Stimulated activated CD8-positive, alpha-beta memory T cell treated with anti-CD3 and anti-CD28 coated beads, Interleukin-15, amount 100 ng/mL, for 4 hours (primary cell): ENCODE data around the gene STPG2.

ENCODE experiments used
- DNase-seq, 2 donors: peaks; one replicate each; pipeline ENCODE4 v3.0.0-alpha.2; 2020; ENCODE audit warnings: low read depth in 2 of 2

The STPG2 gene

DNA sequence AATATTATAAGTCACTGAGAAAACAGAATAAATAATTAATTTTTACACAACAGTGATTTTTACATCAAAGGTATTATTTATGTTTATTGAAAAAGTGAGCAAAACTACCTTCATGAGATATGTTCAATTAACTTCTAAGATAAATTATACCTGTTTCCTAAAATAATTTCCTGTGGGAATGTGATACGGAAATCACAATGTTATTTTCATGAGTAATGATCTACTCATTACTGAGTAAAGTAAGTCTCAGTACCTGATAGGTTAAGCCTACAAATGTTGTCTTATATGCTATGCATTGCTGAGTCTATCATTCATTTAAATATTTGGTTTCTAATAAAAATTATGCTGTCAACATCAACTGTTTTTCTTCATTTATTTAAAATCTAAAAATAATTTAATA lies 324.0 kb downstream of the STPG2 start:
- DNase-seq = no peak

DNA sequence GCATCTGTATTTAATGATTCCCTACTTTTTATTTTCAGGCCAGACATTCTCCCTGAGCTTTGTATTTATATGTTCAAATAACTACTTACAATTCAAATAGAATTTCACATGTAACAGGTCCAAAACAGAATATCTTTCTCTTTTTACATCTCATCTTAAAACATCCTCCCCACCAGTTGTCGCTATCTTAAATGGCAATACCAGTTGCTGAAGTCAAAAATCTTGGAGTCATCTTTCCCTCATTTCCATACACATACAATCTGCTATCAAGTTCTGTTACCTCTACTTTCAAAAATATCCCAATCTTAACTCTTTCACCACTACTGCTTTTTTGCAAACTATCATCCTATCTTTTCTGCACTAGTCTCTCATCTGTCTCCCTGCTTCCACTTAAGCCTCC lies 330.5 kb downstream of the STPG2 start:
- DNase-seq = no peak

DNA sequence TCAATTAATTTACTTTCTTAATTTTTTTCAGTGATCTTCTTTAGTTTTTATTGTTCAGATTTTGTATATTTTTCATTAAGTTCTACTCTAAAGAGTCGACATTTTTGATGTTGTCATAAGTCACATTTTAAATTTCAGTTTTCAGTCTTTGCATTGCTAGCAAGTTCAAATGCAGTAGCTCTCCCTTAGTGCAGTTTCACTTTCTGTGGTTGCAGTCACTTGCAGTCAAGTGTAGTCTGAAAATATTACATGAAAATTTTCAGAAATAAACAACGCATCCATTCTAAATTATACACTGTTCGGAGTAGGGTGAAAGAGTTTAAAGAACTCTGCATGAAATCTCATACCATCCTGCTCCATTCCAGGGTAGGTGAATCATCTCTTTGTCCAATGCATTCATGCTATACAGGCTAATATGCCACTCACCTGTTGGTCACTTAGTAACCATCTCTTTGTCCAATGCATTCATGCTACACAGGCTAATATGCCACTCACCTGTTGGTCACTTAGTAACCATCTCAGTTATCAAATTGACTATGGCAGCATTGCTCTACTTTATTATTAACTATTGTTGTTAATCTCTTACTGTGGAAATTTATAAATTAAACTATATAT lies 356.9 kb downstream of the STPG2 start:
- no peak for DNase-seq

GRCh38 chr4:97778174-97778573 lies 365.1 kb downstream of the STPG2 start:
- DNase-seq = no peak

DNA sequence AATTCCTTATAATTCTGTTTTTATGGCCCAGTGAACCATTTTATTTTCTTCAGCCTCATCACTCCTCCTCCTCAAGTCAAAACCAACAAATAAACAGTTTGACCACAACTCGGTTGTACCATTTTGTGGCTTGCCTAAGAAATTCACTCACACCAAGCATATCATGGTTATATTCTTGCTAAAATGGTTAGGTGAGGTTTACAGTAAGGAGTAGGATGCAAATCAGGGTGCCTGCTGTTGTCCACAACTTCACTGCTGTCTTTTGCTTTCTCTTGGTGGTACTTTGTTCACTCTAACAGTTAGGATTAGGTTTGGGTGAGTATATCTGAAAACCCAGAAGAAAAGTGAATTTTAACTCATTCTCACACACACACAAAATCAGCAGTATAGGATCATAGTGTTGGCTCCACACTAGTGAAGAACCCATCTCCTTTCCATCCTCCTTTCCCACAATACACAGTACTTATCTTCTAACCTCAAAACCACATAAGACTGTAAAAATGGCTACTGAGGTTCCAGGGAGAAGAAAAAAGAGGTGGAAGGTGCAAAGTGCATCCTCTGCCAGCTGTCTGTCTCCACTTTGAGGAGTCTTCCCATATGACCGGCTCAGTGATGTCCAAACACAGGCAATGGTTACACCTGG lies 368.8 kb downstream of the STPG2 start:
- no peak for DNase-seq

- DNase-seq = no peak
These were observed 373.1 kb downstream of the STPG2 start for GRCh38 chr4:97770222-97770621.

- DNase-seq = no peak
These were observed 381.2 kb downstream of the STPG2 start for GRCh38 chr4:97762115-97762512.

- DNase-seq = no peak
These were observed 381.7 kb downstream of the STPG2 start for GRCh38 chr4:97761445-97762114.

GRCh38 chr4:97759785-97760184 lies 383.5 kb downstream of the STPG2 start:
- no peak for DNase-seq

GRCh38 chr4:97752599-97752998 lies 390.7 kb downstream of the STPG2 start:
- no peak for DNase-seq

GRCh38 chr4:97747945-97748344 lies 395.3 kb downstream of the STPG2 start:
- DNase-seq = no peak

- DNase-seq = no peak
These were observed 422.3 kb downstream of the STPG2 start for GRCh38 chr4:97720869-97721432.

DNA sequence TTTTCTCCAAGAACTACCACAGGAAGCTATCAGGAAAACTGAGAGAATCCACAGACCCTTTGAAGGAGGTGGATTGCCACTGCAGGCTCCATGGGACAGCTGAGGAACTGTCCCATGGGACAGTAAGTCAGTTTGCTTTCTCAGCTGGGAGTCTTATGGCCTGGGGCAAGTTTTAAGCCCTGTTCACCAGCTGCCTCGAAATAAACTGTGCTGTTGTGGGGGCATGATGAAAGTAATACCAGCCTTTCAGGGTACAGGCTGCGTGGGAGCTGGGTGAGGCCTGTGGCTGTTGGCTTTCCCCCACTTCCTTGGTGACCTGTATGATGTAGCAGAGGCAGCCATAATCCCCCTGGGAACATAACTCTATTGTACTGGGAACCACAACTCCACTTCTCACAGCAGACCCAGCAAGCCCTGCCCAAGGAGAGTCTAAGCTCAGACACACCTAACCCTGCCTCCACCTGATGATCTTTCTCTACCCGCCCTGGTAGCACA lies 452.1 kb downstream of the STPG2 start:
- DNase-seq = no peak

DNA sequence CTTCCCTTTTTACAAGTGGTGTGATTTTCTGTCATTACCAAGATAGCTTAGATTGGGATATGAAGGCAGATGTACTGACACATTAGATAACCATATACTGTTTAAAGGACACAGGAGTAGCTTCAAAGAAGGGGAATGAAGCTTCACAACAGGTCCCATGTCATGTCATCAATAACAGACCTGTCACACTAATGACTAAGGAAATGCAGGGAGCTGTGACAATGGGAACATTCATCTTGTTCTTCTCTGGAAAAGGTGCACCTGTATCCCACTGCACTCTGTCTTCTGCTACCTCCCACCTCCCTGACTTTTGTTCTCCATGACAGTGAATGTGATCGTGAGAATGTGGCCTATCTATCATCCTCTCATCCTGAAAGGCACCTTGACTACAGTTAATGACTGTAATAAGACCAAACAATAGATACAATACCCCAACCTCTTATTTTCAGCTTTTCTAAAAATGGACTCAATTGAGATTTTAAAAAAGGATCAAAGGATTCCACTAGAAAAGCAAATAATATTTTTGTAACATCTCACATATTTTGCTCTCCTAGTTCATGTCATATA lies 472.5 kb downstream of the STPG2 start:
- no peak for DNase-seq

GRCh38 chr4:97665553-97665952 lies 477.7 kb downstream of the STPG2 start:
- no peak for DNase-seq

DNA sequence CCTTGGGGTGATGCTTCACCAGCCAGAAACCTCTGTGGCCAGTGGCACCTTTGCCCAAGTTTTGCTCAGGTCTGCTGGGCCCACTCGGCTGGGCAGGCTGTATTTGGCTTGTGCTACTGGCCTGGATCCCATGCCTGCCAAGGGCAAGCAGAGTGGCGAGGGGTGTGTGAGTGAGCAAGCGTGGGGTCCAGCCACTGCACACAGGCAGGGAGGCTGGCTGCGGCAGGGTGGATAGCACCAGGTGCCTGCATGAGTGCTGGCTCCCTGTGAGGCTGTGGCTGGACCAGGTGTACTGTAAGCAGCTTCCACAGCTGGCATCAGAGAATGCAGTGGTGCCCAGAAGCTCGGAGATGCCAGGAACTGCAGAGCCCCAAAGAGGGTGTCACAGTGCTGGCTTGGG lies 478.5 kb downstream of the STPG2 start:
- DNase-seq = no peak

DNA sequence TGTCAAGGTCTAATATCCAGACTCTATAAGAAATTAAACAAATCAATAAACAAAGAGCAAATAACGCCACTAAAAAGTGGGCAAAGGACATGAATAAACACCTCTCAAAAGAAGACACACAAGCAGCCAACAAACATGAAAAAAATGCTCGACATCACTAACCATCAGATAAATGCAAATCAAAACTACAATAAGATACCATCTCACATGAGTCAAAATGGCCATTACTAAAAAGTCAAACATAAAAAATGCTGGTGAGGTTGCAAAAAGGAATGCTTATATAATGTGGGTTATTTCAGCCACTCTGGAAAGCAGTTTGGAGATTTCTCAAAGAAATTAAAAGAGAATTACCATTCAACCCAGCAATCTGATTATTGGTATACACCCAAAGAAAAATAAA lies 481.1 kb downstream of the STPG2 start:
- no peak for DNase-seq

GRCh38 chr4:97656044-97656720 lies 487.1 kb downstream of the STPG2 start:
- DNase-seq = no peak

- no peak for DNase-seq
These were observed 489.6 kb downstream of the STPG2 start for GRCh38 chr4:97653701-97654100.

- no peak for DNase-seq
These were observed 496.3 kb downstream of the STPG2 start for GRCh38 chr4:97646997-97647396.

GRCh38 chr4:97645071-97645821 lies 498.0 kb downstream of the STPG2 start:
- DNase-seq = no peak
